NCI-H345 (cell line): ENCODE data around the gene APC2.

Experiments used
- DNase-seq: peaks from one replicate; lab custom pipeline; 2025; lab: John Stamatoyannopoulos, UW

Gene APC2

DNA sequence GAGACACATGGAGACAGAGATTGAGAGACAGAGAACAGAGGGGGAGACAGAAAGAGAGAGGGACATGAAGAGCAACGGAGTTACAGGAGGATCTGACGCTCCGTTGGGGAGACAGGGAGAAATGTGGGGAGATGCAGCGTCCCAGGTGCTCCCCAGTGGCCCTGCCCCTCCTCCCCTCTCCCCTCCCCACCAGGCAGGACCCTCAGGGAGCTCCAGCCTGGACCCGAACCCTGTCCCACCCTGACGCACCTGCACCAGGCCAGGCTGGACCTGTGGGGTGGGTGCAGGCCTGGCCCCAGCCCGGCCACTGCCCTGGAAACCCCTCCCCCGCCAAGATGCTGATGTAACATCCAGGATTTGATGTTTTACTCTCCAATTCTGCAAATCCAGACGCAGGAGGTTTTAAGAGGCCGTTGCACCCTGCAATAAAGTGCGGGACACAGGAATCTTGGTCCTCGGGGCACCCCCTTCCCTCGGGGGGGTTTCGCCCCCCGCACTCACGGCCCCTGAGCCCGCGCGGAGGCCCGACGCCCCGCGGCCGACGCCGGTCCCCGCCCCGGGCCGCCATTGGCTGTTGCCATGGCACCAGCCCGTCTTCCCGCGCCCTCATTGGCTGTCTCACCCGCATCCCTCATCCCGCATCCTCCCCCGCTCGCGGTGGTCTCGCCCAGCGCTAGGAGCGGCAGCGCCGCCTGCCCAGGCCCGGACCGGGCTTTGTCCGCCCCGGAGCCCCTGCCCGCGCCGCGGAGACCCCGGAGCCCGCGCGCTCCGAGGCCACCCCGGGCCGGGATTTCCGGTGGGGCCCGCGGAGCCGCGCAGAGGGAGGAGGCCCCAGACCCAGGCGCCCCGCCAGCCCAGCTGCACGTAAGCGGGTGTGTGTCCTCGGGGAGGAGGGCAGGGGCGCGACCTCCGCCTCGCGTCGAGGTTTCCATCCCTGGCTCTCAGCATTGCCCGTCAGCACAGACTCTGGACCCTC lies at the start of gene APC2:
TSS of gene APC2 (plus strand) at position 655 of the 976 bp plus-strand sequence. CDS start 2,881 bp downstream, outside the sequence.
- DNase-seq = peak; percentile 85

DNA sequence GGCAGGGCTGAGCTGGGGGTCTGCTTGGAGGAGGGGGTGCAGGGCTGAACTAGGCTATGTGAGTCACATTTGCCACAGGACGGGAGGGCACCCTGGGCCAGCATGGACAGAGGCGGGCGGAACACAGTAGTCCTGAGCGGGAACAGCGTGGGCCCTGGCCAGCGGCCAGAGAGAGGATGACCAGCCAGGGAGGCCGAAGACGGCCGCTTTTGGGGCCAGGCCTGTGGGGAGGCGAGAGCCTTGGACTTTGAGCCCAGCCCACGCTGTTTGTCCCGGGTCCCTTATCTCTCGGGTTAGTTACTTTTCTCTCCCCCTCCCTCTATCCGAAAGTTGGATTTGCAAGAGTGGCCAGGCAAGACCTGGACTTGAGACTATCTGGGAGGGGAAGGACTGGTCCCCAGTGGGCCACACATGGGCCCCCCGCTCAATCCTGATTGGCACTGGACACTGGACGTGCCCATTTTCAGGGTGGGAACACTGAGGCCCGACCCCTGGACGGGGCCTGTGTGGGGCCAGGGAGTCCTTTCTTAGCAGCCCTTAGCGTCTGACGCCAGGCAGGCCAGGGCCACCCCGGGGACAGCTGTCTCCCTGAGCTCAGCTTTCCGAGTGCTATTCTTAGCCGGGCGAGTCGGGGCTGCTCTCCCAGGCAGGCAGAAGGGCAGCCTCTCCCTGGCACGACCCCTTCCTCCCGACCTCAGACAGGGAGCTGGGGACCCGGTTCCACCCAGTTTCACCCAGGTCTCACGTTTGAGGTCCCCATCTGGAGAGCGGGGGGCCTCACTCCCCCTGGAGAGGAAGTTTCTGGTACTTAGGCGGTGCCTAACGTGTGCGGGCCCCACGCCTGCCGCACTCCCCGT lies 49.4 kb upstream of the APC2 start:
- peak; percentile 45 for DNase-seq

DNA sequence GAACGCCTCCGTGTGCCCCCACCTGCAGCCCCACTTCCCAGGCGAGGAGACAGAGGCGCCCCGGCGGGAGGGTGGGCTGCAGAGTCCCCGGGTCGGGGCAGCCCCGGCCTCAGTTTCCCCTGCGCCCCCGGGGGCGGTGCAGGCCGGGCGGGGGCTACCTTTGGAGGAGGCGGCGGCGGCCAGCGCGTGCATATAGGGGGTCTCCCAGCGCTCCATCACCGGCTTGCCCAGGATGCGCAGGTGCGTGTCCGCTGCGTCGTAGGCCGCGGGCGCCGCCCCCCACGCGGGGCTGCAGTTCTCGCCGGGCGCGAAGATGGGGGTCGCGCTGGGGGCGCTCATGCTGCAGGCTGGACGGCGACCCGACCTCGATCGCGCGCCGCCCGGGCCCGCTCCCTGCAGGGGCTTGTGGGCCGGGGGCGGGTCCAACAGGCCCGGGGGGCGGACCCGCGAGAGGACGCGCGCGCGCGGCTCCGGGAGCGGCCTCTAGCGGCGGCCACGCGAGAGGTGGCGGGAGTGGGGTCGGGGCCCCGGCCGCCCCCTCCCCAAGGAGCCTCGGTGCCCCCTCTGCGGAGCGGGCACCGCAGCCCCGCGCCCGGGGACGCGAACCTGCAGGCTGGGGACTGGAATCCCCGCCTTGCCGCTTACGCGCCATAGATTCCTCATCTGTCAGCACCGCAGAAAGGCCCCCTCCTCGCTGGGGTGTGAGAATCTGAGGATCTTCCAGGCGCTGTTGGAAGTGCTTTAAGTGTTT lies 48.6 kb upstream of the APC2 start, which contains the start of gene GAMT:
TSS of gene GAMT (minus strand) at position 405 of the 751 bp plus-strand sequence. CDS start at position 339, 66 bp downstream.
- peak; percentile 67 for DNase-seq

- no peak for DNase-seq
Observed at GRCh38 chr19:1401889-1402217, 48.1 kb upstream of the APC2 start.

- no peak for DNase-seq
Observed at GRCh38 chr19:1402411-1403070, 47.4 kb upstream of the APC2 start.

DNA sequence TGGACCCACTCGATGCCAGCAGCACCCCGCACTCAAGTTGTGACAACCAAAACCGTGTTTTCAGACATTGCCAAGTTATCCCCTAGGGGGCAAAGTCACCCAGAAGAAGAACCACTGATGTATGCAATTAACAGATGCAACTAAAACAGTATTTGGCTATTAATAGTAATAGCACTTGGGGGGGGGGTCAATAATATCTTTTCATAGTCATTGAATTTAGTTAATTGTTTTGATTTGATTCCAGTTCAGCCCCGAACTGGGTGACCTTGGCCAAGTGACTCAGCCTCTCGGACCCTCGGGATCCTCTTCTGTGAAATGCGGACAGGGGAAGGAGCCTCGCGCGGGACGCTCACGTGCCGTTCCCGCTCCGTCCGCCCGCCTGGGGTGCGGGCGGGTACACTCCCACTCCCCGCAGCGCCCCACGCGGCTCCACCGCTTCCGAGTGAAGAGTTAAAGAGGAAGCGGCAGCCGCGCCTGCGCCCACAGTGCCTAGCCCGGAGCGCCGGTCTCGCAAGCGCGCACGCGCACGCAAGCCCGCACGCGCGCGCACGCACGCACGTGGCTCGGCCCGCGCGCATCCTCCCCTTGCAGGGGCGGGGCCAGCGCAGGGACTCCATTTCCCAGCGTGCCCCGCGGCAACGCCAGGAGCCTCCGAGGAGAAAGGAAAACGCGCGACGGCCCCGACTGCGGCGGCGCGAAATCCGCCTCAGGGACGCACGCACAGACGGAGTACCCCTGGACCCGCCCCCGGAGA lies 43.0 kb upstream of the APC2 start:
- peak; percentile 99 for DNase-seq

GRCh38 chr19:1407528-1408299 lies 42.2 kb upstream of the APC2 start, which contains the start of gene DAZAP1:
Gene DAZAP1, plus strand, starts transcription at chr19:1407586. Its CDS starts 188 bp downstream, at chr19:1407774.
- no peak for DNase-seq

DNA sequence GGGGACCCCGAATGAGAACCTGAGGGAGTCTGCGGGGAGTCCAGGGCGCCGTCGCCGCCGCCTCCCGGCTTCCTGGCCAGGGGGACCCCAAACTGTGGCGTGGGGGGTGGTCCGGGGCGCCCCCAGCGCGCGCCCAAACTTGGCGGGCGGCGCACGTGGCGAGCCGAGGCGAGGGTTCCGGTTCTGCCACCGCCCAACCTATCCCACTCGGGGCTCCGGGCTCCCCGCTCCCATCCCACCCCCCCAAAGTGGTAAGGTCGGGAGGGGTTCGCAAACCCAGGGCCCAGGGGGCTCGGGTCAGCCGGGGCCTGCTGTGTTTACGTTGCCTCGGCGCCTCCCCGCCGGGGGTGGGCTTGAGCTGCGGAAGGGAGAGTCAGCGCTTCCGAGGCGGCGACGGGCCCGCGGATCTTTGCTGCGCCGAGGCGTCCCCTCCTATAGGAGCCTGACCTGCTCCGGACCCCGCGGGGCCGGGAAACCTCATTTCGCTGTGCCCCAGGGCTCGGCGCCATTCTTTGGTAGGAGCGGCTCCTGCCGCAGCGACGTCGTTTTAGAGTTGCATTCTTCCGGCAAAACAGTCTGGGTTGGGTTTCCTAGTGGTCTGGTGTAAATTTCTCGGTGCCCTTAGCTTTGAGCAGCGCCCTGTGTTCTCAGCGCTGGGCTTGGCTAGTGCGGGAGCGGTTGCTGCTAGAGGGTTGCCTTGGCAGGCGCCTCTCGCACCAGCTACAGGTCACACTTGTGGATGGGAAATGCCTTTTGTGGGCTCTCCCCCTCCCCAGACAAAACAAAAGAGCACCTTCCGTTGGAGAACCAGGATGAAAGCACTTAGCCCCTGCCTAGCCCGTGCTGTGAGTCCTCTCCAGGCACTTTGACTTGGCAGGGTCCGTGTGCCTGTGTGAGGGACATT lies 41.4 kb upstream of the APC2 start:
- DNase-seq = no peak

DNA sequence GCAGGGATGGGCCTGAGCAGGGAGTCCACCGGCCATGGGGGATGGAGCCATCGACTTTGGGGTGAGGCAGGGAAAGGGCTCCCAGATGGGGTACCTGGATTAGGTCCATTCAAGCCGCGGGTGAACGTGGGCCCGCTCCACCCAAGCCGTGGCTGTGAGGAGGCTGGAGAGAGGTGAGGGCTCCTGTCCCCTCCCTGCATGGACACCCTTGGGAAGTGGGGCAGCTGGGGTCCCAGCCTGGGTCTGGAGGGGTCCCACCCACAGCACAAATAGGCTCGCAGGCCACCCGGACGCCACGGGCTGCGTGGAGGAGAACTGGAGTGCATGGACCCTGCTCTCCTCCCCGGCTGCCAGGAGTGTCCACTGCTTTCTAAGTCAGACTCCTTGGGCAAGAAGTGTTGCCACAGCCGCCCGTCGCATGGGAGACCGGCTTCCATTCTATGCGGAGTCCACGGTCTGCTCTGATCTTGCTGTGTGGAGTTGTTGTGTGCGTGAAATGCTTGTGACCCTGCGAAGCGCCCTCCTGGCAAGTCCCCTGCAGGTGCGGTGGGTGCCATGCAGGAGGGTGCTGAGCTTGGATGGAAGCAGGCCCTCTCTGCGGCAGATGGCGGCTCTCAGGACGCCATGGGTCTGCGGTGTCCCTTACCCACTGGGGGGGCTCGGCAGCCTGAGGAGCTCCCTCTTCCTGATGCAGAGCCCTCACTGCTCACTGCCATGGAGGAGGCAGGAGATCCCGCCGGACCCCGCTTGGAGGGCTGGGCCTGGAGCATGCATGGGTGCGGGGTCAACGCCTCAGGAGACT lies 40.5 kb upstream of the APC2 start:
- no peak for DNase-seq

DNA sequence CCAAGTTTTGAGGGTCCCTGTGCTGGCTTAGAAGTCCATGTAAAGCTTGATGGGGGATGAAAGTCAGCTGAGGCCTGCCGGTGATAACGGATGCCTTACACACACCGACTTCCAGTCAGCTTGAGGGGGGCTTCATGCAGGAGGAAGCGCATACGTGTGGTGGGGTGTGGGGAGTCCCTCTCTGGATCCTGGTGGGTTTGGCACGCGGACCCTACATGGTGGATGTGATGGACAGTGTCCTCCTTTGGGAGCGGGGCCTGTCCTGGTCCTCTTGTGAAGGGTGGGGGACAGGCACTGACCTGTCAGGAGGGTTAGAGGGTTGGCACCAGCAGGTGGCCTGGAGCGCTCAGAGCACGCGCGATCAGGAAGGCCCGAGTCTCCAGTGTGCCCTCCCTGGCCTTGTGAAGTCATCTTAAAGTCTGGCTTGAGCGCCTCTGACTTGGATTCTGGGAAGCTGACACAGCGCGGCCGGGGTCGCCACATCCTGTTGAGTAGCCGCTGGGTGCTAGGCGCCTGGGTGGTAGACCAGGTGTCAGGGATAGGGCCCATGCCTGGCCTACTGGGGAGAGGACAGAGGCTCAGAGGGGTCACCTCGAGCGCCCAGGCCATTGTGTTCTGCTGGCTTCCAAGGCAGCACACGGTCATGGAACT lies 39.7 kb upstream of the APC2 start:
- no peak for DNase-seq

DNA sequence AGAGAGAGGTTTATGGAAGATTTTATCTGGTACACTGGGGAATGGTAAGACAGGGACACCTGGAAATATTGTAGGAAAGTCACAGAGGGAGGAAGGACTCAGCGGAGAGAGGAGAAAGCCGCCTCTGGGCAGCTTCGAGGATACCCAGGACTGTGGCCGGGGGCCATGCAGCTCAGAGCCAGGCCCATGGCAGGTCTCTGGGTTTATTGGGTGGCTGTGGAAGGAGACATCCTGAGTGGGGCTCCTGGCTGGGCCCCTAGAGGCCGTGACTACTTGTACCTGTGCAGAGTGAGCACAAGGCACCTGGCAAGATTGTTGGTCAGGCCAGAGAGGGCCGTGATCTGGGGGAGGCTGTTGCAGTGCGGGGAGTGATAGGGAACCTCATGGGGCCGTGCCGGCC lies 39.1 kb upstream of the APC2 start:
- DNase-seq = no peak

- no peak for DNase-seq
Observed at GRCh38 chr19:1411255-1412191, 38.4 kb upstream of the APC2 start.

- no peak for DNase-seq
Observed at GRCh38 chr19:1412323-1412923, 37.5 kb upstream of the APC2 start.

DNA sequence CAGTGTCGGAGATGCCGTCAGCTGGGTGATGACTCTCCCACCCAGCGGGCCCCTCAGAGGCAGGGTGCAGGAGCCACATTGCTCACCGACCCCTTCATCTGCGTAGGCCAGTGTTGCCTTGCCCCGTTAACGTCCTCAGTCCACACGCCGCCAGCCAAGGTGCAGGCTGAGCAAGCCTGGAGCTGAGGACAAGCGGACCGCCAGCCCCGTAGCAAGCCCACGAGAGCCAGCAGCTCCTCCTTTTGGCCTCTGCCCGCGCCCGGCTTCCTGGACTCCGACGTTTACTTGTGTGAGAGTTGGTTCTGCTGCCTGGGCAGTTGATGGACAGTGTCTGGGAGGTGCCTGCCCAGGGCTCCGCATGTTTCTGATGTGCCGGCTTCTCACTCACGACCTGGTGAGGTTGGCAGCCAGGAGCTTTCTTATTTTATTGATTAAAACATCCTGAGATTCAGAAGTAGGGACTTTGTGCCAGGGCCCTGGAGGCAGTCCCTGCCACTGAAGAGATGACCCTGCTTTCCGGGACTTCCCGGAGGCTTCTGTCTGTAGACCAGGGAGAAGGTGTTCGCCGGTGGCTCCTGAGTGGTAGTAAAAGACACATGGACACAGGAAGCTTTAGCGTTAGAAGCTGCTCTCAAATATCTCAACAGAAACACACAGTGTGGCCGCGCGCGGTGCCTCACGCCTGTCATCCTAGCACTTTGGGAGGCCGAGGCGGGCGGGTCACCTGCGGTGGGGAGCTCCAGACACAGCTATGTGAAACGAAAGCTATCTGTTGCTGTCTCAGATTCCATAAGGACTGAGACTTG lies 36.7 kb upstream of the APC2 start:
- DNase-seq = no peak
